ENCODE data around the gene CGB8.

- no peak for TF ChIP-seq POLR2AphosphoS5 (IDR thresholded peaks at IDR 0.05)
- TF ChIP-seq CTCF (IDR thresholded peaks at IDR 0.05) = no peak
- no peak for TF ChIP-seq POLR2A (IDR thresholded peaks at IDR 0.05)
Measured at GRCh38 chr19:49092686-49093085, 43.8 kb upstream of the CGB8 start.

Data from breast epithelium (tissue), 3 donors.